IPS-18c (cell line): Measurements from ENCODE around the gene RNF167.
"Not testable (repeated sequence)": the region's sequence is repeated elsewhere in the genome, so short reads cannot be mapped to it uniquely, and the experiment has no call there.

ENCODE experiments used
- H3K4me3 ChIP-seq: 2 replicates; pipeline ENCODE4 v1.7.0; 2013; ENCODE audit warnings: low read depth, mild to moderate bottlenecking, low read length, moderate library complexity; ENCODE audit not compliant: insufficient read depth
- H3K9me3 ChIP-seq: one replicate; pipeline ENCODE4 v1.6.1; 2013; ENCODE audit warnings: mild to moderate bottlenecking, low read length, moderate library complexity; ENCODE audit not compliant: control insufficient read depth, insufficient read depth

Gene RNF167

GRCh38 chr17:4900231-4901107 is 39.6 kb upstream of the RNF167 start:
- no peaks in the 10 kb centered on the region for H3K9me3 ChIP-seq
- H3K4me3 ChIP-seq, result peak overlapping the region; percentile 52; the same call in 1 of the 2 replicates

- H3K9me3 ChIP-seq, result no peaks in the 10 kb centered on the region
- H3K4me3 ChIP-seq, result no peak overlapping the region
These were observed 38.9 kb upstream of the RNF167 start for GRCh38 chr17:4901108-4901647.

GRCh38 chr17:4901648-4902344 is 38.3 kb upstream of the RNF167 start:
- H3K9me3 ChIP-seq, result no peaks in the 10 kb centered on the region
- H3K4me3 ChIP-seq, result no peak overlapping the region

- no peaks in the 10 kb centered on the region for H3K9me3 ChIP-seq
These were observed 37.5 kb upstream of the RNF167 start for GRCh38 chr17:4902540-4902939.

GRCh38 chr17:4903051-4903818 is 36.8 kb upstream of the RNF167 start, which contains the start of gene CHRNE:
Gene CHRNE (minus strand): TSS chr17:4903098. CDS start chr17:4903063, 35 bp downstream.
- H3K4me3 ChIP-seq, result no peak within 1 kb of the TSS
- no peaks in the 10 kb centered on the region for H3K9me3 ChIP-seq

More at GRCh38 chr17:4902540-4902939, 37.5 kb upstream of the RNF167 start:
- H3K4me3 ChIP-seq, result no peak overlapping the region

- not testable (repeated sequence) for H3K9me3 ChIP-seq, H3K4me3 ChIP-seq
These were observed 33.4 kb upstream of the RNF167 start for GRCh38 chr17:4906642-4907041.

- no peaks in the 10 kb centered on the region for H3K9me3 ChIP-seq
- no peak overlapping the region for H3K4me3 ChIP-seq
These were observed 31.8 kb upstream of the RNF167 start for GRCh38 chr17:4908301-4908700.

GRCh38 chr17:4908711-4909496 is 31.2 kb upstream of the RNF167 start:
- Histone ChIP-seq H3K4me3 (no peak overlapping the region), H3K9me3 (no peaks in the 10 kb centered on the region)

- Histone ChIP-seq H3K4me3 (no peak overlapping the region), H3K9me3 (no peaks in the 10 kb centered on the region)
These were observed 26.1 kb upstream of the RNF167 start for GRCh38 chr17:4913994-4914393.

- not testable (repeated sequence) for H3K9me3 ChIP-seq, H3K4me3 ChIP-seq
These were observed 25.5 kb upstream of the RNF167 start for GRCh38 chr17:4914551-4914950.

GRCh38 chr17:4919511-4920047 is 20.5 kb upstream of the RNF167 start:
- H3K4me3 ChIP-seq, result no peak overlapping the region
- H3K9me3 ChIP-seq, result no peaks in the 10 kb centered on the region

- no peaks in the 10 kb centered on the region for H3K9me3 ChIP-seq
- no peak overlapping the region for H3K4me3 ChIP-seq
These were observed 19.6 kb upstream of the RNF167 start for GRCh38 chr17:4920351-4921048.

- H3K4me3 ChIP-seq, result no peak overlapping the region
- no peaks in the 10 kb centered on the region for H3K9me3 ChIP-seq
These were observed 18.7 kb upstream of the RNF167 start for GRCh38 chr17:4921320-4921719.

GRCh38 chr17:4926577-4927335 is 13.3 kb upstream of the RNF167 start:
- H3K4me3 ChIP-seq, H3K9me3 ChIP-seq: not testable (repeated sequence)

- no peak overlapping the region for H3K4me3 ChIP-seq
- no peaks in the 10 kb centered on the region for H3K9me3 ChIP-seq
These were observed 11.2 kb upstream of the RNF167 start for GRCh38 chr17:4928881-4929280.
